Natural killer cell treated with Interleukin-12 subunit alpha and Interleukin-12 subunit beta and Interleukin-15 and Interleukin-18, amount 100 ng/mL, for 72 hours (primary cell): ENCODE measurements around the gene A3GALT2. TPM values are rescaled to one million over a fixed set of nuclear protein-coding genes. Genes with fewer than 3 reads are reported as not detected.

Experiments used
- ATAC-seq, 2 donors: fragments of 150-1000 bp; cut with Tn5 transposase in 1 of 2; sonication (Bioruptor Pico), chemical (Tn5 transposase) in 1 of 2; 2 replicates each; pipeline ENCODE4 v1.10.0; 2021
- DNase-seq: peaks from one replicate; pipeline ENCODE4 v3.0.0; 2022; ENCODE audit warnings: low spot score
- H3K27ac Mint-ChIP-seq, 2 donors: 1 replicate in 1 of 2; 2 replicates in 1 of 2; pipeline ENCODE4 v1.8.0; 2022; ENCODE audit warnings: mixed read lengths in 2 of 2, mild to moderate bottlenecking in 1 of 2, moderate library complexity in 1 of 2
- H3K27me3 Mint-ChIP-seq, 2 donors: 1 replicate in 1 of 2; 2 replicates in 1 of 2; pipeline ENCODE4 v1.8.0; 2022; ENCODE audit warnings: mixed read lengths in 2 of 2
- H3K36me3 Mint-ChIP-seq: one replicate; pipeline ENCODE4 v1.8.0; 2022; ENCODE audit warnings: mixed read lengths
- H3K4me1 Mint-ChIP-seq, 2 donors: 1 replicate in 1 of 2; 2 replicates in 1 of 2; pipeline ENCODE4 v1.8.0; 2022; ENCODE audit warnings: low read depth in 2 of 2, mixed read lengths in 2 of 2, mild to moderate bottlenecking in 1 of 2
- H3K4me3 Mint-ChIP-seq: one replicate; pipeline ENCODE4 v1.8.0; 2022; ENCODE audit warnings: mixed read lengths
- H3K9me3 Mint-ChIP-seq: 2 replicates; pipeline ENCODE4 v1.8.0; 2022; ENCODE audit warnings: mixed read lengths
- total RNA-seq, 2 donors: library from RNA; stranded (reverse); gene quantifications; one replicate each; pipeline ENCODE4 v1.2.3, GENCODE V29; 2022

A3GALT2 gene
- not detected for total RNA-seq

- no peaks in the 10 kb centered on the region for H3K27me3 Mint-ChIP-seq
- no peaks in the 10 kb centered on the region for H3K9me3 Mint-ChIP-seq
- DNase-seq: no peak
- no peaks in the 10 kb centered on the region for H3K4me1 Mint-ChIP-seq
- H3K36me3 Mint-ChIP-seq: peaks cover 3% of the 10 kb centered on the region
- no peak for ATAC-seq
- H3K27ac Mint-ChIP-seq: no peak within 1 kb of the TSS
- no peak within 1 kb of the TSS for H3K4me3 Mint-ChIP-seq
Observed at GRCh38 chr1:33320619-33321165, at the start of gene A3GALT2. A3GALT2 (minus strand) TSS chr1:33321098; CDS start chr1:33321098, 0 bp downstream.

DNA sequence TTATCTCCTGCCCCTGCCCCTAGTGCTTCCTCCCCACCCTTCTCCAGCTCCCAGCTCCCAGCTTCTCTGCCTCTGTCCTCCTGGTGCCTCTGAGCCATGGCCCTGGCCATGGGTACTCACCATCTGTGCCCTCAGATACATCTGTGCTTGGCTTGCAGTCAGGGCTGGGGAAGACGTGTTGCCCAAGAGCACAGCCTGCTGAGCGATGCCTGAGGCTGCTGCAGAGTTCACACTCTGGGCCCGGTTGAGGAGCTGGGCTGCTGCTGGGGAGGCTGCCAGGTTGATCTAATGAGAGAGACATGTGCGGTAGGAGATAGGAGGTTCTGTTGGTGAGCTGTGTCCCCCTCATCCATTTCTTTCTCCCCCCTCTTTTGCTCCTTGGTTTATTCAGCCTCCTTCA, 49.4 kb upstream of the A3GALT2 start:
- no peak overlapping the region for H3K4me3 Mint-ChIP-seq
- no peaks in the 10 kb centered on the region for H3K9me3 Mint-ChIP-seq
- DNase-seq (no peak), ATAC-seq (no peak)
- no peak overlapping the region for H3K27ac Mint-ChIP-seq
- H3K4me1 Mint-ChIP-seq: no peaks in the 10 kb centered on the region
- no peaks in the 10 kb centered on the region for H3K36me3 Mint-ChIP-seq
- peaks cover 0 to 11% of the 10 kb centered on the region in 2 donors for H3K27me3 Mint-ChIP-seq

DNA sequence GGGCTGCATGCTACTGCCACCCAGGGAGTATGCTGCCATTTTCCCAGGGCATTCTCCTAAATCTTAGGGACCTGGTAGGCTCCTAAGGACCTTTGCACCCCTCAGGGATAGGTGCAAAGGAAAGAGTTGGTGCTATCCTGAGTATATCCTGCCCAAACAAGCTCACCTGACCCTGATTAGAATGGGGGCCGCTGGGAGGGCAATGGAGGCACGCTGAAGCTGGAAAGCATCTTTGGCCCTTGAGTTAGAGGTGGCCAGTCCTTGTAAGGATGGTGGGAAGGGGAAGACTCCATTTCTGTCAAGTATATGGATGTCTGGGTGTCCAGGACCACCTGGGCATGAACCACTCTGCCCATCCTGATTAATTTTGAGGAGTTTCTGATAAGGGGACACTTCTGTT, 48.9 kb upstream of the A3GALT2 start:
- Mint-ChIP-seq H3K27me3 (peaks cover 0 to 11% of the 10 kb centered on the region in 2 donors), H3K27ac (no peak overlapping the region), H3K4me3 (no peak overlapping the region), H3K9me3 (no peaks in the 10 kb centered on the region), H3K36me3 (no peaks in the 10 kb centered on the region), H3K4me1 (no peaks in the 10 kb centered on the region)
- ATAC-seq (no peak), DNase-seq (no peak)

- Mint-ChIP-seq H3K36me3 (no peaks in the 10 kb centered on the region), H3K4me1 (no peaks in the 10 kb centered on the region), H3K9me3 (no peaks in the 10 kb centered on the region), H3K4me3 (no peak overlapping the region), H3K27ac (no peak overlapping the region), H3K27me3 (peaks cover 0 to 11% of the 10 kb centered on the region in 2 donors)
- ATAC-seq (no peak), DNase-seq (no peak)
Observed at GRCh38 chr1:33369081-33369480, 48.2 kb upstream of the A3GALT2 start.

DNA sequence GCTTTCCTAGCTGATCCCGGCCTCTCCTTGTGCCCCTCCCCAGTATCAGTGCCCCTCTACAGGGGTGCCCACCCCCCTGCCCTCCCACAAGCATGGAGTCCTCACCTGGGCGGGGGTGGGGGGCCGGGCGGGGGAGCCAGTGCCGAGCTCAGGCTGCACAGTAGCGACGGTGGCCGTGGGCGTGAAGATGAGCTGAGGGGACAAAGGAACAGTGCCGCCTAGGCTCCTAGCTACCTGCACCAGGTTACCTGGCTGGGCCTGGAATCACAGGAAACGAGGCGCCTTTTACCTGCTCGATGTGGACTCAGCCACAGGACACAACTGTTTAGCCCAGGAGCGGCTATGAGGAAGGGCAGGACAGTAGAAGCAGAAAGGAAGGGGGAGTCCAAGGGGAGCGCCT, 47.5 kb upstream of the A3GALT2 start:
- ATAC-seq: no peak
- H3K9me3 Mint-ChIP-seq: no peaks in the 10 kb centered on the region
- H3K27me3 Mint-ChIP-seq: peaks cover 0 to 11% of the 10 kb centered on the region in 2 donors
- H3K4me1 Mint-ChIP-seq: no peaks in the 10 kb centered on the region
- H3K4me3 Mint-ChIP-seq: no peak overlapping the region
- H3K36me3 Mint-ChIP-seq: no peaks in the 10 kb centered on the region
- no peak overlapping the region for H3K27ac Mint-ChIP-seq
- DNase-seq: no peak

GRCh38 chr1:33367485-33368405, 46.8 kb upstream of the A3GALT2 start:
- peaks cover 0 to 9% of the 10 kb centered on the region in 2 donors for H3K27me3 Mint-ChIP-seq
- H3K27ac Mint-ChIP-seq: no peak overlapping the region
- no peaks in the 10 kb centered on the region for H3K4me1 Mint-ChIP-seq
- H3K9me3 Mint-ChIP-seq: no peaks in the 10 kb centered on the region
- DNase-seq (peak; percentile 76), ATAC-seq (peak; percentile 78 to 86)
- no peaks in the 10 kb centered on the region for H3K36me3 Mint-ChIP-seq
- H3K4me3 Mint-ChIP-seq: no peak overlapping the region

GRCh38 chr1:33366762-33367484, 46.0 kb upstream of the A3GALT2 start:
- no peak overlapping the region for H3K4me3 Mint-ChIP-seq
- ATAC-seq (no peak), DNase-seq (no peak)
- no peak overlapping the region for H3K27ac Mint-ChIP-seq
- no peaks in the 10 kb centered on the region for H3K9me3 Mint-ChIP-seq
- H3K27me3 Mint-ChIP-seq: peaks cover 0 to 9% of the 10 kb centered on the region in 2 donors
- peaks cover 0 to 2% of the 10 kb centered on the region in 2 donors for H3K4me1 Mint-ChIP-seq
- H3K36me3 Mint-ChIP-seq: no peaks in the 10 kb centered on the region

DNA sequence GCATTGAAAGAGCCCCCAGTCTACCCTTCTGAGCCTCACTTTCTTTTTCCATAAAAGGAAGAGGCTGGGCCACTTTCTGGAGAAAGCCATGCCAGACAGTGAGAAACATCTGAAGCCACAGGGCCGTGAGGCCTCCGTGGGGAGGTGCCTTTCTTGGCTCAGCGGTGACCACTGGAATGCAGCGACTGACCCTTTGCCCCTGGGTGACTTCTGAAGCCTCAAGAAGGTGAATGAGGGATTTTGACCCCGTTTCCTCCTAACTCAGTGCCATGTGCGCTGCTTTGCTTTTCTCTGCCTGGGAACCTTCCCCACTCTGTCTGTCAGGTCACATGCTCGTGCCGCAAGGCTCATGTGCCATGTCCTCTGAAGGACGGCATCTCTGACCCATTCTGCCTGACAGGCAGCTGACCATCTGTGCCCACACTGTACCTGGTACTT, 44.7 kb upstream of the A3GALT2 start:
- Mint-ChIP-seq H3K27me3 (peaks cover 0 to 6% of the 10 kb centered on the region in 2 donors), H3K4me3 (no peak overlapping the region), H3K4me1 (peaks cover 4 to 12% of the 10 kb centered on the region in 2 donors), H3K27ac (no peak overlapping the region), H3K36me3 (no peaks in the 10 kb centered on the region), H3K9me3 (no peaks in the 10 kb centered on the region)
- ATAC-seq (no peak), DNase-seq (no peak)

- Mint-ChIP-seq H3K27ac (no peak overlapping the region), H3K27me3 (peaks cover 0 to 6% of the 10 kb centered on the region in 2 donors), H3K36me3 (no peaks in the 10 kb centered on the region), H3K4me1 (peaks cover 4 to 12% of the 10 kb centered on the region in 2 donors), H3K4me3 (no peak overlapping the region), H3K9me3 (no peaks in the 10 kb centered on the region)
- DNase-seq: no peak
- no peak for ATAC-seq
Observed at GRCh38 chr1:33364565-33364918, 43.6 kb upstream of the A3GALT2 start.

DNA sequence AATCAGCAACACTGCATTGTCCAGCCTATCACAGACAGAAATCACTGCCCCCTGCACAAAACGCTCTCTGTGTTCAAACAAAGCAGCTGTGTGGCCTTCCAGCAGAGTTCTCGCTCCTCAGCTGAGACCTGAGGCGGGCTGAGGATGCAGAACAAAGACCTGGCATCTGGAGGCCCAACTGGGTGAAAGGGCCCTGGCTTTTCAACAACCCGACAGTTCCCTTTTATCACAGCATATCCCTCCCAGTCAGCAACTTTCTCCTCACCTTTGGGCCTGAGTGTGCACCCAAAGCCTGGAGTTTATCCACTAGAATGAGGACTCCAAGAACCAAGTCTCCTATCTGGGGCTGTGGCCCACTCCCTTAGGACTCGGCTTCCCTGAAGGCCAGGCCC, 42.6 kb upstream of the A3GALT2 start:
- no peaks in the 10 kb centered on the region for H3K36me3 Mint-ChIP-seq
- H3K9me3 Mint-ChIP-seq: no peaks in the 10 kb centered on the region
- ATAC-seq (no peak), DNase-seq (no peak)
- H3K4me1 Mint-ChIP-seq: peaks cover 4 to 12% of the 10 kb centered on the region in 2 donors
- H3K27ac Mint-ChIP-seq: no peak overlapping the region
- no peak overlapping the region for H3K4me3 Mint-ChIP-seq
- peaks cover 0 to 3% of the 10 kb centered on the region in 2 donors for H3K27me3 Mint-ChIP-seq

GRCh38 chr1:33363021-33363420, 42.1 kb upstream of the A3GALT2 start:
- peaks cover 0 to 3% of the 10 kb centered on the region in 2 donors for H3K27me3 Mint-ChIP-seq
- no peak for ATAC-seq
- H3K4me3 Mint-ChIP-seq: no peak overlapping the region
- no peaks in the 10 kb centered on the region for H3K9me3 Mint-ChIP-seq
- no peak for DNase-seq
- no peaks in the 10 kb centered on the region for H3K36me3 Mint-ChIP-seq
- H3K27ac Mint-ChIP-seq: no peak overlapping the region
- peaks cover 4 to 12% of the 10 kb centered on the region in 2 donors for H3K4me1 Mint-ChIP-seq

DNA sequence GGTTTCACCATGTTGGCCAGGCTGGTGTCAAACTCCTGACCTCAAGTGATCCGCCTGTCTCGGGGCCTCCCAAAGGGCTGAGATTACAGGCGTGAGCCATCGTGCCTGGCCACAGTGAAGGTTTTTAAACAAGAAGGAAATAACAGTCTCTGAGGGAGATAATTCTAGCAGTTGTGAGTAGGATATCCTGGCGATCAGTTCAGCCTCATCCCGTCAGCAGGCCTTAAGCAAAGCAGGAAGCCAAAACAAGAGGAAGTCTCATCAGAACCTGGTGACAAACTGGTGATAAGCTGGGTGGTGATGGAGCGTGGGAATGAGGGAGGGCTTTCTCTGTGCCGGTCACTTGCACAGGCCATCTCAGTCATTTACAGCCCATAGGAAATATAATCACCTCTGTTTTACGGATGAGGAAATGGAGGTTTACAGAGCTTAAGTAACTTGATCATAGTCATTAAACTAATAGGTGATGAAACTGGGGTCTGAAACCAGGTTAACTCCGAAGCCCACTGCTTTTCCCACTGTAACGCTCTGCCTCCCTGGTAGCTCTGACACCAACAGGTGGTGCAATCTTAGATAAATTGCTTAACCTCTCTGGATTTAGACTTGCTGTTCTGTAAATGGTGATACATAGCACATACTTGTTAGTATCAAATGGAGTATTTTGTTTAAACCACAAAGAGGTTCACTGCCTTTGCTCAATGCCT, 40.8 kb upstream of the A3GALT2 start:
- H3K4me3 Mint-ChIP-seq: no peak overlapping the region
- H3K27me3 Mint-ChIP-seq: no peaks in the 10 kb centered on the region
- no peaks in the 10 kb centered on the region for H3K9me3 Mint-ChIP-seq
- H3K4me1 Mint-ChIP-seq: peaks cover 4 to 12% of the 10 kb centered on the region in 2 donors
- ATAC-seq: no peak
- H3K27ac Mint-ChIP-seq: peak overlapping the region in 1 of 2 donors; percentile 38
- no peak for DNase-seq
- H3K36me3 Mint-ChIP-seq: no peaks in the 10 kb centered on the region

DNA sequence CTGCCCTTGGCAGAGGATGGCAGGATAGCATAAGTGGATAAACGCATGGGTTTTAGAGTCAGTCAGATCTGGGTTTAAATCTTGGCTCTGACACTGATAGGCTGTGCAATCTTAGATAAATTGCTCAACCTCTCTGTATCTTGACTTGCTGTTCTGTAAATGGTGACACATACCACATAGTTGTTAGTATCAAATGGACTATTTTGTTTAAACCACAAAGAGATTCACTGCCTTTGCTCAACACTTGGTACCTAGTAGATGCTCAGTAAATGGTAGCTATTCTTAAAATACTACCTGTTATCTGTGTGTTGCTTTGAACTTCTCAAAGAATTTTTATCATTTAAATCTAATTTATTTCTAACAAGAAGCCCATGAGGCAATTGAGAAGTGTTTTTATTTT, 39.5 kb upstream of the A3GALT2 start:
- Mint-ChIP-seq H3K9me3 (no peaks in the 10 kb centered on the region), H3K27ac (no peak overlapping the region), H3K27me3 (no peaks in the 10 kb centered on the region), H3K36me3 (no peaks in the 10 kb centered on the region), H3K4me1 (peaks cover 4 to 12% of the 10 kb centered on the region in 2 donors), H3K4me3 (no peak overlapping the region)
- ATAC-seq (no peak), DNase-seq (no peak)
